ENCODE measurements around the gene RIT1. TPM values are rescaled to one million over a fixed set of nuclear protein-coding genes. Genes with fewer than 3 reads are reported as not detected.

The RIT1 gene
- total RNA-seq, 6 donors from 2014 or later: 26.3 to 67.1 (median 45.1) TPM

- DNase-seq (peak in 1 of 2 donors; percentile 76), ATAC-seq (ENCODE audit: low FRiP score in 2 of 2) (peak; percentile 69 to 72)
- H3K9me3 ChIP-seq: no peaks in the 10 kb centered on the region
- H3K4me1 ChIP-seq: peaks cover 13 to 25% (median 20%) of the 10 kb centered on the region in 4 donors
- WGBS, 2 donors: 39 to 58% methylated on average over 4 of the region's 4 CpGs
- TF ChIP-seq EP300 (IDR thresholded peaks at IDR 0.05): no peak
- TF ChIP-seq CTCF (IDR thresholded peaks at IDR 0.05): no peak
- peak in 1 of 4 donors; percentile 40 for TF ChIP-seq POLR2A (IDR thresholded peaks at IDR 0.05)
- peak; percentile 29 to 36 for TF ChIP-seq POLR2AphosphoS5 (IDR thresholded peaks at IDR 0.05)
- peak overlapping the region; percentile 90 to 97 (median 94) for H3K27ac ChIP-seq
- peaks cover 41 to 79% (median 52%) of the 10 kb centered on the region in 4 donors for H3K36me3 ChIP-seq
- H3K27me3 ChIP-seq: no peaks in the 10 kb centered on the region
- H3K4me3 ChIP-seq: peak overlapping the region; percentile 66 to 84 (median 82)
These were observed 1.3 kb downstream of the RIT1 start for GRCh38 chr1:155909894-155910293.

GRCh38 chr1:155904261-155904660 is 6.9 kb downstream of the RIT1 start:
- Histone ChIP-seq H3K4me1 (peaks cover 0 to under 1% (median 0%) of the 10 kb centered on the region in 4 donors), H3K4me3 (no peak overlapping the region), H3K27ac (no peak overlapping the region), H3K9me3 (no peaks in the 10 kb centered on the region), H3K27me3 (no peaks in the 10 kb centered on the region), H3K36me3 (peaks cover 70 to 100% (median 89%) of the 10 kb centered on the region in 4 donors)
- DNase-seq (no peak), ATAC-seq (ENCODE audit: low FRiP score in 2 of 2) (no peak)
- no peak for TF ChIP-seq EP300 (IDR thresholded peaks at IDR 0.05)
- TF ChIP-seq POLR2A (IDR thresholded peaks at IDR 0.05): no peak
- no peak for TF ChIP-seq POLR2AphosphoS5 (IDR thresholded peaks at IDR 0.05)
- TF ChIP-seq CTCF (IDR thresholded peaks at IDR 0.05): no peak
- WGBS, 2 donors: 95 to 96% methylated on average over 12 of the region's 12 CpGs

DNA sequence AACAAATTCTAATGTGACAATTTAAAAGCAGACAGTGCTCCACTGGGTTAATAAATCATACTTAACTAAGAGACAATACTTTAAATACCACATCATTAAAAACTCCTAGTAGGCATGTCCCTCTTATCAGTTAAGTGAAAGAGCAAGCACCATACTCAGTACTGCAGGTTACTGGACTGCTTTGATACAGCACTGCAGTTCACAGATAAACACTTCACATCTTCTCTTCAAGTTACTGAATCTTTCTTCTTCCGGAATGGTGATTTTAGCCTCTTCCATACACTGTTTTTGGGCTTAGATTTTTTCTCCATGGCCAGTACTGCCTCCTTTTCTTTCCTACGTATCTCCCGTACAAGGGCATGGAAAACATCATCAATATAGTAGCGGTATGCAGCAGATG is 11.0 kb downstream of the RIT1 start:
- ATAC-seq (ENCODE audit: low FRiP score in 2 of 2): no peak
- H3K36me3 ChIP-seq: peaks cover 48 to 92% (median 80%) of the 10 kb centered on the region in 4 donors
- 87 to 88% methylated on average over 4 of the region's 4 CpGs for WGBS, 2 donors

DNA sequence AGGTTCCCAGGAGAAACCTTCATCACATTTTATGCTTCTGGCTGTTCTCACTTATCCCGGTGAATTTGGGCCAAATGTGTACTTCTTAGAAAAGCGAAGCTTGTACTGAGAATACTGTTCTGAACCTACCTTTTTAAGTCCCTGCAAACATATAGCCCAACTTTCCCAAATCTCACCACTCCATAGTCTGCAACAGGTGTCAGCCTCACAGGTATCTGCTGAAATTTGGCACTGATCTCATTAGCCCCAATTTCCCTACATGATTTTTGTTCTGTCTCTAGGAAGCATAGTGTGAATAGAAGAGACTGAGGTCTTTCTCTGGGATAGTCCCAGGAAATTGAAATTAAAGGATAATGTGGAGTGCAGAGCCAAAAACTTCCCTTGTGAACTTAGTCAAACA is 11.5 kb downstream of the RIT1 start:
- Histone ChIP-seq H3K4me1 (no peaks in the 10 kb centered on the region), H3K4me3 (no peak overlapping the region), H3K9me3 (no peaks in the 10 kb centered on the region), H3K27me3 (no peaks in the 10 kb centered on the region), H3K27ac (no peak overlapping the region), H3K36me3 (peaks cover 43 to 87% (median 75%) of the 10 kb centered on the region in 4 donors)
- 97 to 98% methylated on average over 2 of the region's 2 CpGs for WGBS, 2 donors
- DNase-seq (no peak), ATAC-seq (ENCODE audit: low FRiP score in 2 of 2) (no peak)
- no peak for TF ChIP-seq POLR2A (IDR thresholded peaks at IDR 0.05)
- no peak for TF ChIP-seq POLR2AphosphoS5 (IDR thresholded peaks at IDR 0.05)
- TF ChIP-seq CTCF (IDR thresholded peaks at IDR 0.05): no peak
- no peak for TF ChIP-seq EP300 (IDR thresholded peaks at IDR 0.05)

More for the DNA sequence above, 11.0 kb downstream of the RIT1 start:
- no peaks in the 10 kb centered on the region for H3K9me3 ChIP-seq
- no peak for DNase-seq
- TF ChIP-seq EP300 (IDR thresholded peaks at IDR 0.05) (no peak), CTCF (IDR thresholded peaks at IDR 0.05) (no peak)
- no peaks in the 10 kb centered on the region for H3K27me3 ChIP-seq
- H3K4me1 ChIP-seq: no peaks in the 10 kb centered on the region
- H3K4me3 ChIP-seq: no peak overlapping the region
- no peak overlapping the region for H3K27ac ChIP-seq

DNA sequence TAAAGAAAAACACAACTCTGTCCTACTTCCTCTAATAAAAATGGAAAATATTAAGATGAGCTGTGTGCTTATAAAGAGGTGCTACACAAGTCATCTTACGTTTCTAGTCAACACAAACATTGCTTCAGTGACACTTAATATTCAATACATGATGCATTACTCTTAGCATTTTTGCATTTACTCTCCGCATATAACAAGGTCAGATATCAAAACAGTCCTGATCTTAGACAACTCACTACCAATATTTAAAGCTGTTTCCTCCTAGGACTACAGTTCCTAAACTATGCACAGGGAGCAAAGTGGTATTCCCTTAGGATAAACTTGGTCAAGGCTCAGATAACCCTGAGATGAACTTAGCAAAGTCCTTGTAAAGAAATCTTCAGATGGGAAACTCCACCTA is 12.3 kb downstream of the RIT1 start:
- WGBS, 2 donors: 65% methylated on average over 2 of the region's 2 CpGs
- peaks cover 35 to 79% (median 67%) of the 10 kb centered on the region in 4 donors for H3K36me3 ChIP-seq

More for the DNA sequence above, 12.3 kb downstream of the RIT1 start:
- Histone ChIP-seq H3K27ac (no peak overlapping the region), H3K4me1 (peaks cover 2 to 4% (median 4%) of the 10 kb centered on the region in 4 donors), H3K27me3 (no peaks in the 10 kb centered on the region), H3K4me3 (no peak overlapping the region), H3K9me3 (no peaks in the 10 kb centered on the region)
- no peak for DNase-seq
- TF ChIP-seq POLR2AphosphoS5 (IDR thresholded peaks at IDR 0.05) (no peak), CTCF (IDR thresholded peaks at IDR 0.05) (no peak), EP300 (IDR thresholded peaks at IDR 0.05) (no peak)
- ATAC-seq (ENCODE audit: low FRiP score in 2 of 2): no peak
